ENCODE measurements around the gene GNB1. TPM values are rescaled to one million over a fixed set of nuclear protein-coding genes. Genes with fewer than 3 reads are reported as not detected.

GNB1 gene
- total and polyA plus RNA-seq, 3 experiments from 2014 or later, result 114 to 470 (median 436) TPM

DNA sequence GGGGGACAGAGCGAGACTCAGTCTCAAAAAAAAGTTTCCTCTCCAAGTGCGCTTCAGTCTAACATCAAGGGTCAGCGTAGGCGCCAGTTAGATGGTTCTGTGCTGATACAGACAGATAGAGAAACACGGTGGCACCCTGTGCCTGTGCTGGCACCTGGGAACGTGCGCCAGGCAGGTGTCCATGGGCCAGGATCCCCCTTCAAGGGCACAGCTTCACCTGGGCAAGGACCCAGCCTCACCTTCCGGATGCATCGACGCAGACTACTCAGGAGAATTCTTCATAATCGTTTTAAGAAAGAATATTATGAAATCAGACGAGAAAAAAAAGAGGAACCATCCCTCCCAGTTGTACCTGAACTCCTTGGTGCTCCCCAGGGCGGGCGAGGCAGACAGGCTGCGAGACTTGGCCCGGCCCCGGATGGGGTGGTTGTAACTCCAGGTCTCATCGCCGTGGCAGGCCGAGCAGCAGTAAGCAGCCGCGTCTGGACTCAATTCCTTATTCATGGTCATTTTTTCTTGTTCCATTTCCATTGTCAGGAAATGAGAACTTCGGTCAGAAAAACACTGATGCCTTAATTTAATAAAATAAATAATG is 125.9 kb downstream of the GNB1 start:
- H3K4me1 ChIP-seq (ENCODE audit: insufficient read depth, low read length), result no peaks in the 10 kb centered on the region
- H3K27ac ChIP-seq (ENCODE audit: low read depth, low read length), result no peak overlapping the region
- H3K27ac Mint-ChIP-seq, result peak overlapping the region in 1 of 8 donors; percentile 33
- DNase-seq, result no peak
- peaks cover 4 to 67% (median 5%) of the 10 kb centered on the region in 3 donors for H3K36me3 Mint-ChIP-seq
- ChIA-PET CTCF (no interaction called here), POLR2A (interaction anchor here (0.5 kb wide), 1 partner anchor 70 kb away, joined by 3 read pairs; no protein-coding TSS in a partner anchor)
- H3K4me3 ChIP-seq (ENCODE audit: low read length), result no peak overlapping the region
- H3K4me3 Mint-ChIP-seq, result no peak overlapping the region
- H3K36me3 ChIP-seq (ENCODE audit: insufficient read depth, low read length), result peaks cover 18% of the 10 kb centered on the region
- H3K9me3 Mint-ChIP-seq, result no peaks in the 10 kb centered on the region
- peaks cover 4 to 9% (median 7%) of the 10 kb centered on the region in 3 donors for H3K4me1 Mint-ChIP-seq
- no peaks in the 10 kb centered on the region for H3K27me3 ChIP-seq (ENCODE audit: insufficient read depth, low read length, poor library complexity, severe bottlenecking)
- no peaks in the 10 kb centered on the region for H3K27me3 Mint-ChIP-seq
- H3K9me3 ChIP-seq (ENCODE audit: low read length), result no peaks in the 10 kb centered on the region

DNA sequence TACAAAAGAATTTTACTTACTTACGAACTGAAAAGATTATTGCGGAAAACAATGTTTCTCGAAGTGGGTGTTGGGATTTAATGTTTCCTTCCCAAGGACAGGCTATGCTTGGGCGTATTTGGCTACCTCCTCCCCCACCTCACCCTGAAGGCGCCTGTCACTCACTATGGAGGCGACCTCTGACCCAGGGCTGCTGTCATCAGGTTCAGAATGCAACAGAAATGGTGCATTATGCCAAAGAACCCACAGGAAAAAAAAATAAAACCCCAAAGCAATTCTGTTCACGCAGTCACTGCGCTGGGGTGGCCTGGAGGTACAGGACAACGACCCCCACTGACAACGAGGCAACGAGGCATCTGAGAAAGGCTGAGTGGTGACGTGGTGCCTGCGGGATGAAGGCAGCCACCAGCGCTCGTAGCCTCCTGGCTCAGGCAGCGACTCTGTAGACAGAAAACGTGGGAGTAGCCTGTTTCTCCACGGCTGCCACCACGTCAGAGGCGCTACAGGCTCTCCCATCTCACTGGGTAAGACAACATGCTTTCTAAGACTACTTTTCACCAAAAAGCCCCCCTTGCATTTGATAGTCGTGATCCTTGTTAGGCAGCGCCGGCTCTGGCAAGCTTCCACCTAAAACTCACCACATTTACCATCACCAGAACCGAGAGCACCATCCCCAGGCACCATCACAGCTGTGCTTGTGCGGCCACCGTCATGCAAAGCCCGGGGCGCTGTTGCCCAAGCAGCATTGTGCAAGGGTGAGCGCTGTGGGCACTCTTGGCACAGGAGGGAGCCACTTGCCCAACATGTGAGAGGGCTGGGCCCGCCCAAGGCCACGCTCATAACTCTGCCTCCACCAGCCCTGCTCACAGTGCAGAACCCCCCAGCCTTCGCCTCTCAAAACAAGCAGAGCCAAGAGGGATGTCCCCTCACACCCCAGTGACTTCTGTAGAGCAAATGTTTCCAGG is 126.9 kb downstream of the GNB1 start:
- Mint-ChIP-seq H3K4me1 (peaks cover 4 to 8% (median 7%) of the 10 kb centered on the region in 3 donors), H3K4me3 (no peak overlapping the region), H3K27me3 (no peaks in the 10 kb centered on the region), H3K27ac (peak overlapping the region in 1 of 8 donors; percentile 19), H3K9me3 (no peaks in the 10 kb centered on the region), H3K36me3 (peaks cover 4 to 74% (median 5%) of the 10 kb centered on the region in 3 donors)
- Histone ChIP-seq H3K9me3 (ENCODE audit: low read length) (no peaks in the 10 kb centered on the region), H3K4me3 (ENCODE audit: low read length) (no peak overlapping the region), H3K36me3 (ENCODE audit: insufficient read depth, low read length) (peaks cover 19% of the 10 kb centered on the region), H3K27ac (ENCODE audit: low read depth, low read length) (no peak overlapping the region), H3K27me3 (ENCODE audit: insufficient read depth, low read length, poor library complexity, severe bottlenecking) (no peaks in the 10 kb centered on the region), H3K4me1 (ENCODE audit: insufficient read depth, low read length) (no peaks in the 10 kb centered on the region)
- peak in 1 of 5 donors; percentile 48 for DNase-seq
- ChIA-PET CTCF (no interaction called here), POLR2A (interaction anchor here (0.5 kb wide), 1 partner anchor 69 kb away, joined by 3 read pairs; no protein-coding TSS in a partner anchor)

DNA sequence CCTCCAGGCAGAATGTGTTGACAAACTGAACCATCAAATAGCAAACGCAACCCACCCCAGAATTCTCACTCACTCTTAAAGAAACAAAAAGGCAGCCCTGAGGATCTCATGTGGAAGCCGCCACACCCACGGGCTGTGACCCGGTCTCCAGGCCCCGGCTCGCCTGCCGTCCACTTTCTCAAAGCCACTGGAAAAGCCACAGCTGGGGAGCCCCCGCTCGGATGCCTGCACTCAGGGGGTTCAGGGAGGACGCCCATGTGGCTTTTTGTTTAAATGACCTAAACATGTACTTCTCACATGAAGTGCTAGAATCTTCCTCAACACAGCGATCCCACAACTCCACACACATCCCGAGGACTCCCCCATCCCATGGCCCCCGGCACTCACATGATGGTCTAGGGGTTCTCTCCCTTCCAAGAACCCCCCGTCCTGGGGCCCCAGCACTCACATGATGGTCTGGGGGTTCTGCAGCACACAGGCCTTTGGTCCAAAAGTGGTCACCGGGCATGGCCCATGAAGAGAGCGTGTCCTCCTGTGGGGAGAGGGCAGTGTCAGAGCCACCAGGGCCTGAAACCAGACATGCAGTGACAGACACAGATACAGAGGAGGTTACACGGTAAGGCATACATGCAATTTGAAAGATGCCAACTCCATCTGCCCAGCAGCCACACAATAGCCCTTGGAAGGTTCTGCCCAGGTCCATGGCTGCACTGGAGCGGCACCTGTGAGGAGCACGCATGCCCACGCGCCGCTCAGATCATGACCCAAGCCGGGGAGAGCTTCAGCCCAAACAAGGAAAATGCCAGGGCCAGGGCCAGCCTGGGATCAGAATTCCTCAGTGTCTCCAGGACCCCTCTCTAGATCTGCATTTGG is 129.1 kb downstream of the GNB1 start:
- H3K9me3 ChIP-seq (ENCODE audit: low read length), result no peaks in the 10 kb centered on the region
- no peak for DNase-seq
- no peak overlapping the region for H3K27ac ChIP-seq (ENCODE audit: low read depth, low read length)
- Mint-ChIP-seq H3K4me1 (peaks cover 0 to 3% (median 0%) of the 10 kb centered on the region in 3 donors), H3K27me3 (no peaks in the 10 kb centered on the region), H3K27ac (peak overlapping the region in 3 of 8 donors; percentile 17 to 69 (median 32)), H3K36me3 (peaks cover 0 to 74% (median 3%) of the 10 kb centered on the region in 3 donors), H3K4me3 (no peak overlapping the region), H3K9me3 (no peaks in the 10 kb centered on the region)
- no peaks in the 10 kb centered on the region for H3K4me1 ChIP-seq (ENCODE audit: insufficient read depth, low read length)
- ChIA-PET CTCF (no interaction called here), POLR2A (no interaction called here)
- H3K36me3 ChIP-seq (ENCODE audit: insufficient read depth, low read length), result peaks cover 19% of the 10 kb centered on the region
- no peaks in the 10 kb centered on the region for H3K27me3 ChIP-seq (ENCODE audit: insufficient read depth, low read length, poor library complexity, severe bottlenecking)
- no peak overlapping the region for H3K4me3 ChIP-seq (ENCODE audit: low read length)

GRCh38 chr1:1760715-1761114 is 130.2 kb downstream of the GNB1 start:
- Histone ChIP-seq H3K9me3 (ENCODE audit: low read length) (no peaks in the 10 kb centered on the region), H3K4me1 (ENCODE audit: insufficient read depth, low read length) (no peaks in the 10 kb centered on the region), H3K27me3 (ENCODE audit: insufficient read depth, low read length, poor library complexity, severe bottlenecking) (no peaks in the 10 kb centered on the region), H3K36me3 (ENCODE audit: insufficient read depth, low read length) (peaks cover 26% of the 10 kb centered on the region), H3K27ac (ENCODE audit: low read depth, low read length) (no peak overlapping the region), H3K4me3 (ENCODE audit: low read length) (no peak overlapping the region)
- no peaks in the 10 kb centered on the region for H3K9me3 Mint-ChIP-seq
- H3K27ac Mint-ChIP-seq, result no peak overlapping the region
- H3K36me3 Mint-ChIP-seq, result peaks cover 0 to 80% (median 3%) of the 10 kb centered on the region in 3 donors
- ChIA-PET CTCF (no interaction called here), POLR2A (no interaction called here)
- H3K4me1 Mint-ChIP-seq, result peaks cover 0 to 3% (median 0%) of the 10 kb centered on the region in 3 donors
- DNase-seq, result peak in 1 of 5 donors; percentile 14
- H3K27me3 Mint-ChIP-seq, result no peaks in the 10 kb centered on the region
- H3K4me3 Mint-ChIP-seq, result no peak overlapping the region

- no peak overlapping the region for H3K4me3 ChIP-seq (ENCODE audit: low read length)
- no peak overlapping the region for H3K27ac Mint-ChIP-seq
- no peaks in the 10 kb centered on the region for H3K9me3 ChIP-seq (ENCODE audit: low read length)
- no peaks in the 10 kb centered on the region for H3K27me3 ChIP-seq (ENCODE audit: insufficient read depth, low read length, poor library complexity, severe bottlenecking)
- no peaks in the 10 kb centered on the region for H3K9me3 Mint-ChIP-seq
- CTCF ChIA-PET, result no interaction called here
- POLR2A ChIA-PET, result no interaction called here
- H3K4me1 Mint-ChIP-seq, result peaks cover 0 to 3% (median 0%) of the 10 kb centered on the region in 3 donors
- peak in 1 of 5 donors; percentile 35 for DNase-seq
- H3K27me3 Mint-ChIP-seq, result no peaks in the 10 kb centered on the region
- peaks cover 26% of the 10 kb centered on the region for H3K36me3 ChIP-seq (ENCODE audit: insufficient read depth, low read length)
- peaks cover 0 to 81% (median 3%) of the 10 kb centered on the region in 3 donors for H3K36me3 Mint-ChIP-seq
- no peak overlapping the region for H3K27ac ChIP-seq (ENCODE audit: low read depth, low read length)
- no peaks in the 10 kb centered on the region for H3K4me1 ChIP-seq (ENCODE audit: insufficient read depth, low read length)
- H3K4me3 Mint-ChIP-seq, result no peak overlapping the region
Measured at GRCh38 chr1:1760345-1760650, 130.6 kb downstream of the GNB1 start.

DNA sequence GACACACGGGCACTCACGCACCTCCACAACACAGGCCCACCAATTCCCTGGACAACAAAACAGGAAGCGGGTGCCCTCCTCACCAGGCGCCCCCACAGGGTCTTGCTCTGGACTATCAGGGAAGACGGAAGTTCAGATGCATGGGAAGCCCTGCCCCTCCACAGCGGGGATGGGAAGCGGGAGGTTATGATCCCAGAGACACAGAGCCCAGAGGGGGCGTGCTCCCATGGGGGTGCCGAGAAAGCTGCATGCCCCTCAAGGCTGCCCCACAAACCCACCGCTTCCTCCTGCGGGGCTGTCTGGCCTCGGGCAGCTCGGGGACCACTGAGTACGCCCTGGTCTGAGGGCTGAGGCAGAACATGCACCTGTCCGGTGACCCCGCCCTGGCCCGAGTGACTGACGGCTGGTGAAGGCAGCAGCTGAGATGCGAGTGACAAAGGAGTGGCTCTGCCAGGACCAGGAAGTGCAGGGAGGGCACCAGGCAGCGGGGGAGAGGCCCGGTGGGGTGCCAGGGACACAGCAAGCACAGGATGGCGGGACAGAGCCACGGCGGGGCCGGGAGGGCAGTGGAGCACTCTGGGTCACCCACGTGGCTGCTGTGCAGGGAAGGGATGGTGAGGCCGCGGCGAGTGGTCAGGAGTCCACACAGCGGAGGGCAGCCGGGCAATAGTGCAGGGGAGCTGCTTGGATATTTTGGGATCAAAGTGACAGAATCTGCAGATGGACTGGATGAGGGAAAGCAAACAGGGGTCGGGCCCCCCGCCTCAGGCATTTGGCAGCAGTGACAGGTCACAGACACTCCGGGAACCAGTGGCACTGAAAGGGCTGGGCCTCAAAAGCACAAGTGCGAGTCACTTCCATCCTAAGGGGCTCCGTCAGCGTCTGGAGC is 131.2 kb downstream of the GNB1 start:
- no peaks in the 10 kb centered on the region for H3K9me3 ChIP-seq (ENCODE audit: low read length)
- no peaks in the 10 kb centered on the region for H3K27me3 ChIP-seq (ENCODE audit: insufficient read depth, low read length, poor library complexity, severe bottlenecking)
- H3K36me3 Mint-ChIP-seq, result peaks cover 0 to 80% (median 3%) of the 10 kb centered on the region in 3 donors
- H3K4me3 Mint-ChIP-seq, result no peak overlapping the region
- no peak overlapping the region for H3K4me3 ChIP-seq (ENCODE audit: low read length)
- peaks cover 0 to 3% (median 0%) of the 10 kb centered on the region in 3 donors for H3K4me1 Mint-ChIP-seq
- H3K27me3 Mint-ChIP-seq, result no peaks in the 10 kb centered on the region
- POLR2A ChIA-PET, result no interaction called here
- CTCF ChIA-PET, result no interaction called here
- peak overlapping the region; percentile 67 for H3K27ac ChIP-seq (ENCODE audit: low read depth, low read length)
- H3K4me1 ChIP-seq (ENCODE audit: insufficient read depth, low read length), result no peaks in the 10 kb centered on the region
- H3K27ac Mint-ChIP-seq, result no peak overlapping the region
- no peaks in the 10 kb centered on the region for H3K9me3 Mint-ChIP-seq
- H3K36me3 ChIP-seq (ENCODE audit: insufficient read depth, low read length), result peaks cover 26% of the 10 kb centered on the region
- peak in 1 of 5 donors; percentile 33 for DNase-seq

DNA sequence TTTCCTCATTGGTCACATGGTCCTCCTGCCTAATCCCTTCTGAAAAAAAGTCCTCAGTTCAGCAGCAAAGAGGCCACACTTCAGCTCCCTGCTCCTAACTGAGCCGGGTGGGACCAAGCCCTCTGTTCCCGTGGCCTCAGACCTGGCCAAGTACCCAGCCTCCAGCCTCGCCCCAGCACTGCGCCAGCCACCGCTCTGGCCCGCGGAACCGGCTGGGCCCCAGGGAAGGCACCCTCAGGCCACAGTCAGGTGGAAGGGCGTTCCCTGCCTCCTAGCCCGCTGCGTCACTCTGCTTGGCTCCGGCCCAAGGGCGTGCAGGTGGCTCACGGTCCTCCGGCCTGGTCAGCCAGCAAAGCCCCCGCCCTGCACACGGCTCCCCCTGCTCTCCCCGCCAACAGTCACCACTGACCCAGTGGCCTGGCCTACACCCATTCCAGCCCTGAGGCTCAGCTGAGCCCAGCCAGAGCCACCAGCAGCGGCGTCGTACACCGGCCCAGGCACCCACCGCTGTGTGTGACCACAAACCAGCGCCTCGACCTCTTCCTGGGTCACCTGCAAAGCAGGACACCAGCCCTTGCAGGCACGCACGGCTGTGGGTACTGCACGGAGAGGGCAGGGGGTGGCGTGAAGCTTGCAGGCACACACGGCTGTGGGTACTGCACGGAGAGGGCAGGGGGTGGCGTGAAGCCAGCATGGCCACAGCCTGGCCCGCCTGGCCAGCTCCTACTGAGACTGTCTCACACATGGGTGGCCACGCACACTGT is 132.0 kb downstream of the GNB1 start:
- Mint-ChIP-seq H3K4me3 (no peak overlapping the region), H3K4me1 (peaks cover 0 to 3% (median 0%) of the 10 kb centered on the region in 3 donors), H3K27ac (peak overlapping the region in 1 of 8 donors; percentile 50), H3K36me3 (peaks cover 0 to 79% (median 3%) of the 10 kb centered on the region in 3 donors), H3K9me3 (no peaks in the 10 kb centered on the region), H3K27me3 (no peaks in the 10 kb centered on the region)
- ChIA-PET CTCF (no interaction called here), POLR2A (interaction anchor here (0.6 kb wide), 1 partner anchor 234 kb away, joined by 4 read pairs; no protein-coding TSS in a partner anchor)
- no peaks in the 10 kb centered on the region for H3K4me1 ChIP-seq (ENCODE audit: insufficient read depth, low read length)
- H3K36me3 ChIP-seq (ENCODE audit: insufficient read depth, low read length), result peaks cover 26% of the 10 kb centered on the region
- DNase-seq, result no peak
- H3K9me3 ChIP-seq (ENCODE audit: low read length), result no peaks in the 10 kb centered on the region
- H3K4me3 ChIP-seq (ENCODE audit: low read length), result no peak overlapping the region
- peak overlapping the region; percentile 67 for H3K27ac ChIP-seq (ENCODE audit: low read depth, low read length)
- H3K27me3 ChIP-seq (ENCODE audit: insufficient read depth, low read length, poor library complexity, severe bottlenecking), result no peaks in the 10 kb centered on the region

All from CD8-positive, alpha-beta memory T cell (primary cell).